K562 (cell line): ENCODE measurements around the gene SGIP1. TPM values are rescaled to one million over a fixed set of nuclear protein-coding genes. Genes with fewer than 3 reads are reported as not detected.
A peak's percentile ranks its signal among the peaks of the same experiment; 100 is the strongest.

Source experiments
- ATAC-seq: fragments of 200-7000 bp; cut with Tn5 transposase; 3 replicates; pipeline ENCODE4 v1.9.1; 2020; ENCODE audit warnings: moderate library complexity
- BruUV-seq: library from RNA; stranded (reverse); fragments of 400-500 nt; replicated peaks from 2 replicates; lab custom pipeline; 2021; lab: Mats Ljungman, UMichigan
- CTCF ChIA-PET: fragments of 300-600 bp; formaldehyde crosslinking; extraction: SDS; loops from one replicate; lab custom pipeline; 2021; ENCODE audit warnings: low intra/inter-chr PET ratio; lab: Yijun Ruan, JAX
- POLR2A ChIA-PET: fragments of 300-600, 350-650 bp; sonication (Branson Sonifier 250); formaldehyde crosslinking; extraction: SDS; loops from one replicate; lab custom pipeline; 2021; ENCODE audit warnings: antibody characterized with exemption, inconsistent platforms; lab: Yijun Ruan, JAX
- DNase-seq, 4 experiments: peaks; one replicate each; pipeline versions ENCODE4 v3.0.0 to v3.0.0-alpha.2; 2011 to 2018; ENCODE audit warnings: low spot score in 3 of 4, mixed read lengths in 3 of 4; ENCODE audit errors: extremely low read depth in 1 of 4
- FAIRE-seq: peaks from 2 replicates; lab custom pipeline; 2011; peaks lifted over from hg19 to GRCh38; lab: Jason Lieb, UNC
- H2AFZ ChIP-seq: 2 replicates; pipeline ENCODE4 v1.6.0; 2011; ENCODE audit warnings: low read depth, low read length, control low read depth, inconsistent platforms
- H3K27ac ChIP-seq: fragments of 200-600 bp; 3 replicates; pipeline ENCODE4 v1.8.0; 2011; ENCODE audit warnings: low read depth, mild to moderate bottlenecking, control low read depth, inconsistent platforms, low read length, moderate library complexity, mixed read lengths; ENCODE audit errors: extremely low read depth
- H3K27me3 ChIP-seq, 2 experiments: fragments of 300-600 bp in 1 of 2; 2 replicates in 1 of 2; 3 replicates in 1 of 2; pipeline versions ENCODE4 v1.6.0 to v1.8.0; 2011; ENCODE audit warnings: inconsistent platforms in 2 of 2, low read length in 2 of 2, mild to moderate bottlenecking in 1 of 2, mixed read lengths in 1 of 2, moderate library complexity in 1 of 2; ENCODE audit not compliant: control insufficient read depth in 2 of 2, insufficient read depth in 2 of 2
- H3K36me3 ChIP-seq: fragments of 300-600 bp; 3 replicates; pipeline ENCODE4 v1.8.0; 2011; ENCODE audit warnings: mild to moderate bottlenecking, low read length, inconsistent platforms; ENCODE audit not compliant: control insufficient read depth, insufficient read depth
- H3K4me1 ChIP-seq, 2 experiments: fragments of 200-600 bp in 1 of 2; replicated peaks in 1 of 2; 2 replicates in 1 of 2; 3 replicates in 1 of 2; pipeline versions ENCODE4 v1.5.1 to v1.8.0; 2011; ENCODE audit warnings: inconsistent platforms in 2 of 2, low read length in 2 of 2, mild to moderate bottlenecking in 1 of 2, mixed read lengths in 1 of 2, moderate library complexity in 1 of 2; ENCODE audit not compliant: control insufficient read depth in 2 of 2, insufficient read depth in 2 of 2
- H3K4me2 ChIP-seq: 2 replicates; pipeline ENCODE4 v1.6.1; 2011; ENCODE audit warnings: low read length, control low read depth, inconsistent platforms, mixed read lengths; ENCODE audit not compliant: insufficient read depth
- H3K4me3 ChIP-seq: fragments of 200-600 bp; sonication (generic), shearing (Covaris generic); 2 replicates; pipeline ENCODE4 v1.5.1; 2016; ENCODE audit warnings: control low read depth, inconsistent platforms
- H3K79me2 ChIP-seq: fragments of 200-600 bp; 3 replicates; pipeline ENCODE4 v1.8.0; 2011; ENCODE audit warnings: low read length, inconsistent platforms; ENCODE audit not compliant: control insufficient read depth, insufficient read depth
- H3K9ac ChIP-seq, 2 experiments: 2 replicates each; pipeline versions ENCODE4 v1.6.0 to v1.6.1; 2011; ENCODE audit warnings: low read depth in 2 of 2, low read length in 2 of 2, control low read depth in 1 of 2, inconsistent platforms in 1 of 2, mild to moderate bottlenecking in 1 of 2, mixed read lengths in 1 of 2; ENCODE audit not compliant: insufficient read depth in 1 of 2
- H3K9me1 ChIP-seq: one replicate; pipeline ENCODE4 v1.6.0; 2011; ENCODE audit warnings: inconsistent platforms, mild to moderate bottlenecking, low read length, moderate library complexity; ENCODE audit not compliant: control insufficient read depth, insufficient read depth
- H3K9me3 ChIP-seq: replicated peaks from 2 replicates; pipeline ENCODE4 v1.5.1; 2011; ENCODE audit warnings: low read depth, low read length, inconsistent platforms; ENCODE audit not compliant: control insufficient read depth, insufficient read depth
- H4K20me1 ChIP-seq: replicated peaks from 2 replicates; pipeline ENCODE4 v1.6.1; 2011; ENCODE audit warnings: low read length, inconsistent platforms, mixed read lengths; ENCODE audit not compliant: control insufficient read depth, insufficient read depth
- ZNF23 ChIP-seq: fragments of 250-450 bp; sonication (Bioruptor Pico); IDR thresholded peaks from 2 replicates; pipeline ENCODE4 v1.4.0; 2020; ENCODE audit warnings: mild to moderate bottlenecking
- WGBS: fragments of 100-300 bp; shearing (Covaris generic); methylation state at CpG from one replicate; pipeline ENCODE4 v1.1.6; 2016; ENCODE audit warnings: low coverage, mixed read lengths; ENCODE audit not compliant: insufficient coverage; ENCODE audit errors: missing lambda C conversion rate; 5-methylcytosine and 5-hydroxymethylcytosine counted together
- in situ Hi-C: fragments of 300-500 bp; cut with MboI; formaldehyde crosslinking; loops from 4 replicates; pipeline ENCODE4 v1.15.0; 2018; ENCODE audit warnings: inconsistent platforms, mixed read lengths
- intact Hi-C: fragments of 100-400 bp; cut with micrococcal nuclease; formaldehyde crosslinking; loops from 2 replicates; pipeline ENCODE4 v1.14.2; 2022
- polyA plus RNA-seq, 8 experiments: library from polyadenylated mRNA; depleted of rRNA in 4 of 8; stranded (reverse) in 5 of 8; unstranded in 3 of 8; fragments of >200 nt; fragmentation: Nextera tagmentation in 2 of 8; fragmentation: Illumina TruSeq in 1 of 8; extraction: Ambion mirVana in 2 of 8; extraction: Trizol in 1 of 8; gene quantifications; 2 replicates each; pipeline versions ENCODE4 v1.2.1 to v1.2.3, GENCODE V29; 2011 to 2014; ENCODE audit warnings: inconsistent platforms in 1 of 8, missing spikeins in 1 of 8
- total RNA-seq, 7 experiments: library from RNA; depleted of rRNA in 6 of 7; stranded (reverse); fragments of >200 nt in 6 of 7; fragmentation: Illumina TruSeq in 2 of 7; extraction: Trizol in 2 of 7; gene quantifications; 2 replicates each; pipeline versions ENCODE4 v1.2.1 to v1.2.3, GENCODE V29; 2011 to 2021; ENCODE audit warnings: low replicate concordance in 1 of 7
- TF ChIP-seq, protein P1 (sequence below): sonication (generic); formaldehyde crosslinking; IDR thresholded peaks from 2 replicates; pipeline ENCODE4 v1.8.1; 2023; ENCODE audit warnings: mild to moderate bottlenecking, missing genetic modification reagents

SGIP1 gene
- total and polyA plus RNA-seq, 9 of the 15 experiments (the other 6 are each of a cell fraction or from before 2014, with no cell fraction given): 0.07 to 0.35 TPM; not detected in 7

GRCh38 chr1:66752000-66752592 is 218.1 kb downstream of the SGIP1 start, which contains the start of gene DYNLT5:
Gene DYNLT5, plus strand, starts transcription at chr1:66752459. Its CDS starts 2,200 bp downstream, at chr1:66754659.
- Histone ChIP-seq H3K36me3 (no peaks in the 10 kb centered on the region), H2AFZ (no peak within 1 kb of the TSS), H3K9ac (no peak within 1 kb of the TSS), H3K9me1 (no peaks in the 10 kb centered on the region), H3K4me2 (no peak within 1 kb of the TSS), H3K27ac (no peak within 1 kb of the TSS), H3K4me1 (peaks cover 8% of the 10 kb centered on the region in 2 experiments; a peak in 3 of 5 replicates), H3K79me2 (no peaks in the 10 kb centered on the region), H3K4me3 (no peak within 1 kb of the TSS), H3K9me3 (0 out of 2 replicates have a peak, but pooled peaks cover 2% of the 10 kb centered on the region), H4K20me1 (no peaks in the 10 kb centered on the region), H3K27me3 (no peaks in the 10 kb centered on the region)
- intact Hi-C loops (no loop called here), in situ Hi-C loops (no loop called here)
- no peak for TF ChIP-seq ZNF23 (CRISPR knock-in tag)
- TF ChIP-seq, protein P1, sequence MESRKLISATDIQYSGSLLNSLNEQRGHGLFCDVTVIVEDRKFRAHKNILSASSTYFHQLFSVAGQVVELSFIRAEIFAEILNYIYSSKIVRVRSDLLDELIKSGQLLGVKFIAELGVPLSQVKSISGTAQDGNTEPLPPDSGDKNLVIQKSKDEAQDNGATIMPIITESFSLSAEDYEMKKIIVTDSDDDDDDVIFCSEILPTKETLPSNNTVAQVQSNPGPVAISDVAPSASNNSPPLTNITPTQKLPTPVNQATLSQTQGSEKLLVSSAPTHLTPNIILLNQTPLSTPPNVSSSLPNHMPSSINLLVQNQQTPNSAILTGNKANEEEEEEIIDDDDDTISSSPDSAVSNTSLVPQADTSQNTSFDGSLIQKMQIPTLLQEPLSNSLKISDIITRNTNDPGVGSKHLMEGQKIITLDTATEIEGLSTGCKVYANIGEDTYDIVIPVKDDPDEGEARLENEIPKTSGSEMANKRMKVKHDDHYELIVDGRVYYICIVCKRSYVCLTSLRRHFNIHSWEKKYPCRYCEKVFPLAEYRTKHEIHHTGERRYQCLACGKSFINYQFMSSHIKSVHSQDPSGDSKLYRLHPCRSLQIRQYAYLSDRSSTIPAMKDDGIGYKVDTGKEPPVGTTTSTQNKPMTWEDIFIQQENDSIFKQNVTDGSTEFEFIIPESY (CRISPR knock-in tag): peak; percentile 72
- ATAC-seq (no peak), DNase-seq (no peak), FAIRE-seq (no peak)
- BruUV-seq: no TSS peak
- WGBS: 80% methylated on average over 12 of the region's 35 CpGs
- CTCF ChIA-PET: no interaction called here
- POLR2A ChIA-PET: no interaction called here
